DND-41 (cell line): ENCODE measurements around the gene CEACAM16.

Source experiments
- ATAC-seq: fragments of 200-7000 bp; cut with Tn5 transposase; 3 replicates; pipeline ENCODE4 v1.9.1; 2021; ENCODE audit warnings: low read depth; ENCODE audit not compliant: insufficient read depth
- DNase-seq: peaks from one replicate; pipeline ENCODE4 v3.0.0-alpha.2; 2020
- H2AFZ ChIP-seq: 2 replicates; pipeline ENCODE4 v1.6.0; 2012; ENCODE audit warnings: low read depth, low read length
- H3K27ac ChIP-seq: 2 replicates; pipeline ENCODE4 v1.5.1; 2012; ENCODE audit warnings: low read length, inconsistent platforms
- H3K27me3 ChIP-seq: fragments of 200-600 bp; sonication (generic); 2 replicates; pipeline ENCODE4 v1.6.0; 2012; ENCODE audit warnings: low read length, mild to moderate bottlenecking, inconsistent platforms; ENCODE audit not compliant: insufficient read depth, poor library complexity
- H3K36me3 ChIP-seq: 2 replicates; pipeline ENCODE4 v1.5.1; 2012; ENCODE audit warnings: low read length, inconsistent platforms; ENCODE audit not compliant: insufficient read depth
- H3K4me1 ChIP-seq: 2 replicates; pipeline ENCODE4 v1.5.1; 2012; ENCODE audit warnings: mild to moderate bottlenecking, low read length; ENCODE audit not compliant: insufficient read depth
- H3K4me2 ChIP-seq: 2 replicates; pipeline ENCODE4 v1.6.0; 2012; ENCODE audit warnings: mild to moderate bottlenecking, moderate library complexity, low read length, inconsistent platforms; ENCODE audit not compliant: insufficient read depth
- H3K4me3 ChIP-seq, 2 experiments: fragments of 200-600 bp in 1 of 2; shearing (Covaris generic) in 1 of 2; 2 replicates each; pipeline ENCODE4 v1.5.1; 2012 to 2016; ENCODE audit warnings: inconsistent platforms in 2 of 2, low read length in 2 of 2, mild to moderate bottlenecking in 2 of 2, low read depth in 1 of 2, moderate library complexity in 1 of 2
- H3K79me2 ChIP-seq: 2 replicates; pipeline ENCODE4 v1.6.0; 2012; ENCODE audit warnings: low read length, inconsistent platforms; ENCODE audit not compliant: insufficient read depth
- H3K9ac ChIP-seq: 2 replicates; pipeline ENCODE4 v1.6.0; 2012; ENCODE audit warnings: low read depth, mild to moderate bottlenecking, inconsistent platforms, low read length, moderate library complexity
- H3K9me3 ChIP-seq: 2 replicates; pipeline ENCODE4 v1.5.1; 2012; ENCODE audit warnings: low read length, moderate library complexity, mild to moderate bottlenecking, inconsistent platforms; ENCODE audit not compliant: insufficient read depth, severe bottlenecking
- H4K20me1 ChIP-seq: 2 replicates; pipeline ENCODE4 v1.6.0; 2012; ENCODE audit warnings: low read length; ENCODE audit not compliant: insufficient read depth
- CTCF ChIP-seq: IDR thresholded peaks from 2 replicates; pipeline ENCODE4 v1.5.1; 2012; ENCODE audit warnings: borderline replicate concordance, low read length, moderate library complexity, mild to moderate bottlenecking; ENCODE audit not compliant: poor library complexity, severe bottlenecking; ENCODE audit errors: extremely low read depth
- EZH2 ChIP-seq: IDR thresholded peaks from 3 replicates; pipeline ENCODE4 v1.6.1; 2012; ENCODE audit warnings: borderline replicate concordance, low read depth, mild to moderate bottlenecking, moderate library complexity, low read length, inconsistent platforms; ENCODE audit not compliant: severe bottlenecking

CEACAM16 gene

GRCh38 chr19:44749292-44749691 is 50.3 kb downstream of the CEACAM16 start:
- Histone ChIP-seq H2AFZ (no peak overlapping the region), H3K4me1 (peaks cover 31% of the 10 kb centered on the region), H3K4me2 (no peak overlapping the region), H3K79me2 (no peaks in the 10 kb centered on the region), H3K9ac (no peak overlapping the region), H3K4me3 (no peak overlapping the region), H3K9me3 (no peaks in the 10 kb centered on the region), H3K36me3 (no peaks in the 10 kb centered on the region), H3K27me3 (peaks cover 23% of the 10 kb centered on the region), H3K27ac (no peak overlapping the region), H4K20me1 (peaks cover 22% of the 10 kb centered on the region)
- DNase-seq, result no peak
- no peak for ATAC-seq
- TF ChIP-seq EZH2, result no peak
- no peak for TF ChIP-seq CTCF

- no peak overlapping the region for H3K9ac ChIP-seq
- H4K20me1 ChIP-seq, result peaks cover 23% of the 10 kb centered on the region
- no peak overlapping the region for H3K27ac ChIP-seq
- no peaks in the 10 kb centered on the region for H3K9me3 ChIP-seq
- no peak for TF ChIP-seq EZH2
- TF ChIP-seq CTCF, result no peak
- DNase-seq, result no peak
- H3K4me2 ChIP-seq, result no peak overlapping the region
- no peak overlapping the region for H3K4me3 ChIP-seq
- H3K79me2 ChIP-seq, result no peaks in the 10 kb centered on the region
- H3K27me3 ChIP-seq, result peaks cover 27% of the 10 kb centered on the region
- no peaks in the 10 kb centered on the region for H3K36me3 ChIP-seq
- H3K4me1 ChIP-seq, result peaks cover 35% of the 10 kb centered on the region
- ATAC-seq, result no peak
- H2AFZ ChIP-seq, result no peak overlapping the region
Observed at GRCh38 chr19:44749994-44750393, 51.0 kb downstream of the CEACAM16 start.

- H3K4me3 ChIP-seq, result no peak overlapping the region
- no peak overlapping the region for H3K9ac ChIP-seq
- no peaks in the 10 kb centered on the region for H3K79me2 ChIP-seq
- no peak overlapping the region for H3K4me2 ChIP-seq
- no peak for TF ChIP-seq EZH2
- TF ChIP-seq CTCF, result no peak
- peaks cover 31% of the 10 kb centered on the region for H3K4me1 ChIP-seq
- H3K36me3 ChIP-seq, result no peaks in the 10 kb centered on the region
- H3K27me3 ChIP-seq, result peaks cover 21% of the 10 kb centered on the region
- H3K9me3 ChIP-seq, result no peaks in the 10 kb centered on the region
- H4K20me1 ChIP-seq, result peaks cover 20% of the 10 kb centered on the region
- H2AFZ ChIP-seq, result no peak overlapping the region
- DNase-seq, result no peak
- H3K27ac ChIP-seq, result no peak overlapping the region
- ATAC-seq, result no peak
Observed at GRCh38 chr19:44752123-44752815, 53.3 kb downstream of the CEACAM16 start.
